ENCODE measurements around the gene DOP1A.

- TF ChIP-seq, protein P1, sequence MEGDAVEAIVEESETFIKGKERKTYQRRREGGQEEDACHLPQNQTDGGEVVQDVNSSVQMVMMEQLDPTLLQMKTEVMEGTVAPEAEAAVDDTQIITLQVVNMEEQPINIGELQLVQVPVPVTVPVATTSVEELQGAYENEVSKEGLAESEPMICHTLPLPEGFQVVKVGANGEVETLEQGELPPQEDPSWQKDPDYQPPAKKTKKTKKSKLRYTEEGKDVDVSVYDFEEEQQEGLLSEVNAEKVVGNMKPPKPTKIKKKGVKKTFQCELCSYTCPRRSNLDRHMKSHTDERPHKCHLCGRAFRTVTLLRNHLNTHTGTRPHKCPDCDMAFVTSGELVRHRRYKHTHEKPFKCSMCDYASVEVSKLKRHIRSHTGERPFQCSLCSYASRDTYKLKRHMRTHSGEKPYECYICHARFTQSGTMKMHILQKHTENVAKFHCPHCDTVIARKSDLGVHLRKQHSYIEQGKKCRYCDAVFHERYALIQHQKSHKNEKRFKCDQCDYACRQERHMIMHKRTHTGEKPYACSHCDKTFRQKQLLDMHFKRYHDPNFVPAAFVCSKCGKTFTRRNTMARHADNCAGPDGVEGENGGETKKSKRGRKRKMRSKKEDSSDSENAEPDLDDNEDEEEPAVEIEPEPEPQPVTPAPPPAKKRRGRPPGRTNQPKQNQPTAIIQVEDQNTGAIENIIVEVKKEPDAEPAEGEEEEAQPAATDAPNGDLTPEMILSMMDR (IDR thresholded peaks at IDR 0.05) = no peak
- TF ChIP-seq REST (IDR thresholded peaks at IDR 0.05; ENCODE audit: low read depth, low read length) (no peak), POLR2AphosphoS5 (IDR thresholded peaks at IDR 0.05; ENCODE audit: low read depth, low read length) (no peak), EP300 (IDR thresholded peaks at IDR 0.05; ENCODE audit: borderline replicate concordance in 1 of 2, low read depth in 1 of 2, low read length in 1 of 2) (no peak), SIN3A (IDR thresholded peaks at IDR 0.05; ENCODE audit: borderline replicate concordance, low read depth, low read length) (no peak), MAX (IDR thresholded peaks at IDR 0.05; ENCODE audit: low read depth) (no peak), GABPA (IDR thresholded peaks at IDR 0.05; ENCODE audit: low read depth) (no peak), EZH2phosphoT487 (IDR thresholded peaks at IDR 0.05; ENCODE audit: borderline replicate concordance, low read depth) (no peak), NRF1 (IDR thresholded peaks at IDR 0.05; ENCODE audit: low read depth, low read length) (no peak), RXRA (IDR thresholded peaks at IDR 0.05; ENCODE audit: borderline replicate concordance, low read depth) (no peak)
- TF ChIP-seq, protein P2, sequence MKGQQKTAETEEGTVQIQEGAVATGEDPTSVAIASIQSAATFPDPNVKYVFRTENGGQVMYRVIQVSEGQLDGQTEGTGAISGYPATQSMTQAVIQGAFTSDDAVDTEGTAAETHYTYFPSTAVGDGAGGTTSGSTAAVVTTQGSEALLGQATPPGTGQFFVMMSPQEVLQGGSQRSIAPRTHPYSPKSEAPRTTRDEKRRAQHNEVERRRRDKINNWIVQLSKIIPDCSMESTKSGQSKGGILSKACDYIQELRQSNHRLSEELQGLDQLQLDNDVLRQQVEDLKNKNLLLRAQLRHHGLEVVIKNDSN (IDR thresholded peaks at IDR 0.05; ENCODE audit: borderline replicate concordance, low read depth) = no peak
These were observed 126.5 kb downstream of the DOP1A start for GRCh38 chr6:83193747-83194566.

Data from SK-N-SH (cell line).